Endodermal cell (in vitro differentiated cells): ENCODE data around the gene CHIT1. TPM values are rescaled to one million over a fixed set of nuclear protein-coding genes. Genes with fewer than 3 reads are reported as not detected.

Experiments
- DNase-seq: peaks from one replicate; pipeline ENCODE4 v3.0.0-alpha.2; 2017
- H3K27ac ChIP-seq: 2 replicates; pipeline ENCODE4 v1.5.1; 2013; ENCODE audit warnings: mild to moderate bottlenecking, low read depth, low read length, moderate library complexity
- H3K27me3 ChIP-seq: 2 replicates; pipeline ENCODE4 v1.6.1; 2013; ENCODE audit warnings: mild to moderate bottlenecking, low read length, moderate library complexity; ENCODE audit not compliant: insufficient read depth, control insufficient read depth, poor library complexity, severe bottlenecking
- H3K36me3 ChIP-seq: 2 replicates; pipeline ENCODE4 v1.7.0; 2013; ENCODE audit warnings: mild to moderate bottlenecking, low read length, moderate library complexity; ENCODE audit not compliant: control insufficient read depth, insufficient read depth
- H3K4me1 ChIP-seq: one replicate; pipeline ENCODE4 v1.7.0; 2013; ENCODE audit warnings: low read length; ENCODE audit not compliant: control insufficient read depth, insufficient read depth
- H3K4me3 ChIP-seq: 2 replicates; pipeline ENCODE4 v1.5.1; 2013; ENCODE audit warnings: mild to moderate bottlenecking, low read length, moderate library complexity
- H3K9ac ChIP-seq: 2 replicates; pipeline ENCODE4 v1.6.1; 2013; ENCODE audit warnings: mild to moderate bottlenecking, low read length, moderate library complexity; ENCODE audit not compliant: poor library complexity, severe bottlenecking; ENCODE audit errors: extremely low read depth
- H3K9me3 ChIP-seq: 2 replicates; pipeline ENCODE4 v1.6.1; 2013; ENCODE audit warnings: mild to moderate bottlenecking, low read length, moderate library complexity; ENCODE audit not compliant: control insufficient read depth
- H3K27ac Mint-ChIP-seq: 2 replicates; pipeline ENCODE4 v1.8.0; 2020; ENCODE audit warnings: mixed read lengths
- H3K27me3 Mint-ChIP-seq: 2 replicates; pipeline ENCODE4 v1.8.0; 2021; ENCODE audit warnings: mild to moderate bottlenecking, mixed read lengths; ENCODE audit not compliant: insufficient read depth
- H3K36me3 Mint-ChIP-seq: 2 replicates; pipeline ENCODE4 v1.8.0; 2020; ENCODE audit warnings: low read depth, mixed read lengths
- H3K4me1 Mint-ChIP-seq: 2 replicates; pipeline ENCODE4 v1.8.0; 2020; ENCODE audit warnings: mixed read lengths
- H3K4me3 Mint-ChIP-seq: 2 replicates; pipeline ENCODE4 v1.8.0; 2020; ENCODE audit warnings: mild to moderate bottlenecking, moderate library complexity, mixed read lengths
- H3K9me3 Mint-ChIP-seq: 2 replicates; pipeline ENCODE4 v1.8.0; 2020; ENCODE audit warnings: mild to moderate bottlenecking, mixed read lengths
- CTCF ChIP-seq: fragments of 200-600 bp; sonication (generic); conservative IDR thresholded peaks from 2 replicates; pipeline ENCODE4 v1.5.0; 2021; ENCODE audit warnings: antibody characterized with exemption, mild to moderate bottlenecking
- WGBS, 2 experiments: methylation state at CpG; one replicate each; pipeline versions ENCODE4 v1.1.5 to v1.1.7; 2013; ENCODE audit warnings: missing lambda C conversion rate in 2 of 2, mixed read lengths in 1 of 2; ENCODE audit not compliant: insufficient coverage in 1 of 2, insufficient read length in 1 of 2; 5-methylcytosine and 5-hydroxymethylcytosine counted together
- long read RNA-seq, 4 experiments: library from polyadenylated mRNA in 2 of 4; library from RNA in 1 of 4; library from capped mRNA in 1 of 4; stranded (forward) in 3 of 4; unstranded in 1 of 4; transcript quantifications; one replicate each; pipeline ENCODE4 v2.0.0, GENCODE V29; 2020 to 2021; ENCODE audit warnings: inconsistent platforms in 1 of 4
- polyA plus RNA-seq, 2 experiments: library from polyadenylated mRNA; stranded (reverse); fragments of 50-300 nt; gene quantifications; one replicate each; pipeline ENCODE4 v1.2.3, GENCODE V29; 2013
- total RNA-seq, 2 donors: library from RNA; stranded (reverse); fragmentation: NEBNext Ultra II Directional in 1 of 2; extraction: Animal tissue kit (Norgen Biotek cat#: 25700) in 1 of 2; gene quantifications; 2 replicates in 1 of 2; 3 replicates in 1 of 2; pipeline ENCODE4 v1.2.1, GENCODE V29; 2021

The CHIT1 gene
- total RNA-seq: under 1 TPM in 1 of 2 donors, not detected in 1; 0.07 TPM
- not detected for polyA plus RNA-seq (2013, experiment 1 of 2)
- polyA plus RNA-seq (2013, experiment 2 of 2): not detected
- long read RNA-seq, experiment 1: 0 reads
- long read RNA-seq, experiment 2: 0 reads
- long read RNA-seq, experiment 3: 0 reads
- long read RNA-seq, experiment 4: 0 reads

- H3K36me3 Mint-ChIP-seq: no peaks in the 10 kb centered on the region
- DNase-seq: no peak
- H3K4me1 Mint-ChIP-seq: no peaks in the 10 kb centered on the region
- Histone ChIP-seq H3K36me3 (no peaks in the 10 kb centered on the region), H3K27ac (no peak within 1 kb of the TSS), H3K4me3 (no peak within 1 kb of the TSS), H3K9ac (no peak within 1 kb of the TSS), H3K4me1 (no peaks in the 10 kb centered on the region), H3K9me3 (peaks cover 9% of the 10 kb centered on the region), H3K27me3 (peaks cover 29% of the 10 kb centered on the region)
- 93 to 100% methylated on average over 2 to 7 of the region's 7 CpGs for WGBS, 2 experiments
- no peak within 1 kb of the TSS for H3K4me3 Mint-ChIP-seq
- peaks cover 47% of the 10 kb centered on the region for H3K27me3 Mint-ChIP-seq
- H3K9me3 Mint-ChIP-seq: peaks cover 16% of the 10 kb centered on the region
- no peak for TF ChIP-seq CTCF
- H3K27ac Mint-ChIP-seq: no peak within 1 kb of the TSS
These were observed at the start of gene CHIT1 for GRCh38 chr1:203229471-203230135. TSS of gene CHIT1 (minus strand) at chr1:203229673. CDS start at chr1:203229636, 37 bp downstream.

GRCh38 chr1:203278885-203279406 is 49.5 kb upstream of the CHIT1 start:
- H3K4me3 Mint-ChIP-seq: no peak overlapping the region
- H3K4me3 ChIP-seq: no peak overlapping the region

More at GRCh38 chr1:203278885-203279406, 49.5 kb upstream of the CHIT1 start:
- Histone ChIP-seq H3K9ac (no peak overlapping the region), H3K27me3 (no peaks in the 10 kb centered on the region), H3K36me3 (no peaks in the 10 kb centered on the region), H3K9me3 (no peaks in the 10 kb centered on the region), H3K4me1 (peaks cover 25% of the 10 kb centered on the region), H3K27ac (peak overlapping the region; percentile 50)
- Mint-ChIP-seq H3K4me1 (peaks cover 39% of the 10 kb centered on the region), H3K9me3 (no peaks in the 10 kb centered on the region), H3K36me3 (no peaks in the 10 kb centered on the region), H3K27ac (peak overlapping the region; percentile 8), H3K27me3 (peaks cover 23% of the 10 kb centered on the region)
- WGBS, 2 experiments: 78 to 100% methylated on average over 1 to 8 of the region's 8 CpGs
- TF ChIP-seq CTCF: no peak
- no peak for DNase-seq
